Activated naive CD4-positive, alpha-beta T cell treated with anti-CD3 and anti-CD28 coated beads for 36 hours (primary cell): Measurements from ENCODE around the gene EVX1. TPM values are rescaled to one million over a fixed set of nuclear protein-coding genes. Genes with fewer than 3 reads are reported as not detected.
A peak's percentile ranks its signal among the peaks of the same experiment; 100 is the strongest.

ENCODE experiments used
- CTCF ChIA-PET: fragments of 350-600 bp; sonication (Branson Sonifier 250); formaldehyde crosslinking; loops from one replicate; lab custom pipeline; 2021; ENCODE audit warnings: antibody characterized with exemption; lab: Charles Lee
- DNase-seq: peaks from one replicate; pipeline ENCODE4 v3.0.0-alpha.2; 2020
- H3K27ac Mint-ChIP-seq: one replicate; pipeline ENCODE4 v1.8.0; 2021; ENCODE audit warnings: mild to moderate bottlenecking, mixed read lengths
- H3K27me3 Mint-ChIP-seq: one replicate; pipeline ENCODE4 v1.8.0; 2021; ENCODE audit warnings: low read depth, mixed read lengths
- H3K36me3 Mint-ChIP-seq: one replicate; pipeline ENCODE4 v1.8.0; 2021; ENCODE audit warnings: low read depth, mixed read lengths
- H3K4me1 Mint-ChIP-seq: one replicate; pipeline ENCODE4 v1.8.0; 2021; ENCODE audit warnings: low read depth, mixed read lengths
- H3K4me3 Mint-ChIP-seq: one replicate; pipeline ENCODE4 v1.8.0; 2021; ENCODE audit warnings: mild to moderate bottlenecking, moderate library complexity, mixed read lengths
- H3K9me3 Mint-ChIP-seq: one replicate; pipeline ENCODE4 v1.8.0; 2021; ENCODE audit warnings: mixed read lengths
- intact Hi-C: fragments of 100-400 bp; cut with micrococcal nuclease; formaldehyde crosslinking; loops from one replicate; pipeline ENCODE4 v1.15.1; 2023
- total RNA-seq, 2 experiments: library from RNA; stranded (reverse); gene quantifications; one replicate each; pipeline ENCODE4 v1.2.3, GENCODE V29; 2021

Gene EVX1
- total RNA-seq, 2 experiments from 2014 or later = not detected

- no peaks in the 10 kb centered on the region for H3K36me3 Mint-ChIP-seq
- H3K9me3 Mint-ChIP-seq = no peaks in the 10 kb centered on the region
- intact Hi-C loops = no loop called here
- H3K27ac Mint-ChIP-seq = no peak overlapping the region
- H3K4me1 Mint-ChIP-seq = peaks cover 14% of the 10 kb centered on the region
- no peak overlapping the region for H3K4me3 Mint-ChIP-seq
- peaks cover 67% of the 10 kb centered on the region for H3K27me3 Mint-ChIP-seq
- no peak for DNase-seq
- CTCF ChIA-PET = interaction anchor here (0.6 kb wide), 1 partner anchor 11 kb away, joined by 3 read pairs; no protein-coding TSS in a partner anchor
Observed at GRCh38 chr7:27220440-27220955, 22.1 kb upstream of the EVX1 start.

GRCh38 chr7:27221201-27221797 lies 21.3 kb upstream of the EVX1 start:
- H3K27ac Mint-ChIP-seq = no peak overlapping the region
- H3K36me3 Mint-ChIP-seq = no peaks in the 10 kb centered on the region
- no peak for DNase-seq
- CTCF ChIA-PET = interaction anchor here (0.6 to 0.8 kb wide), 3 partner anchors 10 to 179 kb away, joined by 3 read pairs; no protein-coding TSS in a partner anchor
- no peak overlapping the region for H3K4me3 Mint-ChIP-seq
- intact Hi-C loops = loop anchor here (1.0 kb wide), 1 partner anchor 8 kb away; no protein-coding TSS in a partner anchor
- no peaks in the 10 kb centered on the region for H3K9me3 Mint-ChIP-seq
- peaks cover 14% of the 10 kb centered on the region for H3K4me1 Mint-ChIP-seq
- H3K27me3 Mint-ChIP-seq = peaks cover 64% of the 10 kb centered on the region

GRCh38 chr7:27223941-27224575 lies 18.5 kb upstream of the EVX1 start:
- Mint-ChIP-seq H3K4me1 (peaks cover 14% of the 10 kb centered on the region), H3K27ac (no peak overlapping the region), H3K36me3 (no peaks in the 10 kb centered on the region), H3K27me3 (peaks cover 67% of the 10 kb centered on the region), H3K4me3 (no peak overlapping the region), H3K9me3 (no peaks in the 10 kb centered on the region)
- CTCF ChIA-PET = interaction anchor here (1.1 to 1.9 kb wide), 3 partner anchors 13 to 44 kb away, joined by 3 to 5 read pairs (median 3); no protein-coding TSS in a partner anchor
- DNase-seq = no peak
- intact Hi-C loops = loop anchor here (2.0 kb wide), 1 partner anchor 13 kb away; no protein-coding TSS in a partner anchor

GRCh38 chr7:27224983-27225934 lies 17.3 kb upstream of the EVX1 start:
- Mint-ChIP-seq H3K9me3 (no peaks in the 10 kb centered on the region), H3K36me3 (no peaks in the 10 kb centered on the region), H3K27ac (no peak overlapping the region), H3K4me1 (peaks cover 8% of the 10 kb centered on the region), H3K27me3 (peaks cover 57% of the 10 kb centered on the region), H3K4me3 (no peak overlapping the region)
- intact Hi-C loops = no loop called here
- no peak for DNase-seq
- CTCF ChIA-PET = no interaction called here

GRCh38 chr7:27229448-27229847 lies 13.2 kb upstream of the EVX1 start:
- Mint-ChIP-seq H3K9me3 (no peaks in the 10 kb centered on the region), H3K36me3 (no peaks in the 10 kb centered on the region), H3K4me3 (no peak overlapping the region), H3K27ac (no peak overlapping the region), H3K4me1 (peaks cover 2% of the 10 kb centered on the region), H3K27me3 (peaks cover 32% of the 10 kb centered on the region)
- intact Hi-C loops = no loop called here
- no peak for DNase-seq
- CTCF ChIA-PET = interaction anchor here (1.9 to 2.3 kb wide), 2 partner anchors 19 to 33 kb away, joined by 5 to 10 read pairs; no protein-coding TSS in a partner anchor

- intact Hi-C loops = loop anchor here (1.0 to 2.0 kb wide), 2 partner anchors 13 to 341 kb away; no protein-coding TSS in a partner anchor
- peaks cover 17% of the 10 kb centered on the region for H3K4me1 Mint-ChIP-seq
- CTCF ChIA-PET = interaction anchor here (0.5 kb wide), 2 partner anchors 686 to 1445 kb away, joined by 3 to 4 read pairs; no protein-coding TSS in a partner anchor
- no peak overlapping the region for H3K27ac Mint-ChIP-seq
- H3K36me3 Mint-ChIP-seq = no peaks in the 10 kb centered on the region
- no peaks in the 10 kb centered on the region for H3K9me3 Mint-ChIP-seq
- H3K4me3 Mint-ChIP-seq = peak overlapping the region; percentile 29
- H3K27me3 Mint-ChIP-seq = peaks cover 57% of the 10 kb centered on the region
- DNase-seq = peak; percentile 52
Observed at GRCh38 chr7:27235387-27236311, 7.0 kb upstream of the EVX1 start.

GRCh38 chr7:27237735-27238334 lies 4.8 kb upstream of the EVX1 start:
- Mint-ChIP-seq H3K9me3 (no peaks in the 10 kb centered on the region), H3K36me3 (no peaks in the 10 kb centered on the region), H3K4me1 (peaks cover 21% of the 10 kb centered on the region), H3K27me3 (peaks cover 76% of the 10 kb centered on the region), H3K4me3 (no peak overlapping the region), H3K27ac (no peak overlapping the region)
- CTCF ChIA-PET = no interaction called here
- intact Hi-C loops = loop anchor here (2.0 kb wide), 1 partner anchor 15 kb away; no protein-coding TSS in a partner anchor
- DNase-seq = no peak

- H3K4me1 Mint-ChIP-seq = peaks cover 26% of the 10 kb centered on the region
- H3K4me3 Mint-ChIP-seq = peak overlapping the region; percentile 34
- H3K27ac Mint-ChIP-seq = no peak overlapping the region
- DNase-seq = no peak
- H3K36me3 Mint-ChIP-seq = no peaks in the 10 kb centered on the region
- H3K9me3 Mint-ChIP-seq = no peaks in the 10 kb centered on the region
- H3K27me3 Mint-ChIP-seq = peaks cover 80% of the 10 kb centered on the region
- intact Hi-C loops = no loop called here
- CTCF ChIA-PET = interaction anchor here (0.9 kb wide), 1 partner anchor 782 kb away, joined by 3 read pairs; no protein-coding TSS in a partner anchor
Observed at GRCh38 chr7:27238979-27239386, 3.6 kb upstream of the EVX1 start.

GRCh38 chr7:27239387-27240014 lies 3.1 kb upstream of the EVX1 start:
- Mint-ChIP-seq H3K4me1 (peaks cover 29% of the 10 kb centered on the region), H3K36me3 (no peaks in the 10 kb centered on the region), H3K4me3 (no peak overlapping the region), H3K27ac (no peak overlapping the region), H3K27me3 (peaks cover 80% of the 10 kb centered on the region), H3K9me3 (no peaks in the 10 kb centered on the region)
- CTCF ChIA-PET = interaction anchor here (0.9 kb wide), 1 partner anchor 781 kb away, joined by 3 read pairs; no protein-coding TSS in a partner anchor
- intact Hi-C loops = loop anchor here (2.0 to 10.0 kb wide), 6 partner anchors 47 to 1382 kb away; partner anchors contain the start of genes HOXA1, HOXA10, HOXA3 and SKAP2
- no peak for DNase-seq

GRCh38 chr7:27240015-27240731 lies 2.4 kb upstream of the EVX1 start:
- CTCF ChIA-PET = interaction anchor here (1.4 kb wide), 1 partner anchor 29 kb away, joined by 3 read pairs; no protein-coding TSS in a partner anchor
- no peak for DNase-seq
- Mint-ChIP-seq H3K27me3 (peaks cover 84% of the 10 kb centered on the region), H3K4me1 (peaks cover 30% of the 10 kb centered on the region), H3K9me3 (no peaks in the 10 kb centered on the region), H3K27ac (no peak overlapping the region), H3K4me3 (no peak overlapping the region), H3K36me3 (no peaks in the 10 kb centered on the region)
- intact Hi-C loops = loop anchor here (2.0 to 10.0 kb wide), 6 partner anchors 47 to 1383 kb away; partner anchors contain the start of genes HOXA1, HOXA10, HOXA3 and SKAP2
